ENCODE data around the gene WNK4.

Gene WNK4

DNA sequence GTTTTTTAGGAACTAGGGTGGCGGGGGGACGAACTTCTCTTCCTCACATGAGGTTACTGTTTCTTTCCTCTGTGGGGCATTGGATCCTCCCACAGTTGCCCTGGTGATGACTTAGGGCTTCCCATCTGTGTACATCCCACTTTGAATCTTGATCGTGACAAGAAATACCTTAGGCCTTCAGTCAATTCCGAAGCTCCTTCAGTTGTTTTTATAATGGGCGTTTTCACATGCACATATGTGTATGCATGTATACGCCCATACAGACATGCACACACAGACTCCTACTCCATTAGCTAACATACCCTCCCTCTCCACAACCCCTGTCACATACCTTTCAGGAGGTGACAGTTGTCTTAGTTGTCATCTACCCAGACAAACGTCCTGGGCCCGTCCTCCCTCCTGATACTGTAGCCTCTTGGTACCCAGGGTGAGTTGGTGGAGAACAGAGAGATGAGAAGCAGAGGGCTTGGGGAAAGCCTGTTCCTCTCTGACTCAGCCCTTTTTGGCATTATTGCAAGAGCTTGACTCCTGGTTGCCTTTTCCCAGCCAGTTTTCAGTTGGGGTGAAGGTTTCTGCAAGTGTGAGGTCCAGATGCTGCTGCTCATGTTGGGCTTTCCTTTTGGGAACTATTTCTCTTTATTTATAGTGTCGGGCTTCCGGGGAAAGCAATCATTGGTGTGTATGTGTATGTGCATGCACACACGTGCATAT lies 61.7 kb downstream of the WNK4 start:
- DNase-seq, result no peak

DNA sequence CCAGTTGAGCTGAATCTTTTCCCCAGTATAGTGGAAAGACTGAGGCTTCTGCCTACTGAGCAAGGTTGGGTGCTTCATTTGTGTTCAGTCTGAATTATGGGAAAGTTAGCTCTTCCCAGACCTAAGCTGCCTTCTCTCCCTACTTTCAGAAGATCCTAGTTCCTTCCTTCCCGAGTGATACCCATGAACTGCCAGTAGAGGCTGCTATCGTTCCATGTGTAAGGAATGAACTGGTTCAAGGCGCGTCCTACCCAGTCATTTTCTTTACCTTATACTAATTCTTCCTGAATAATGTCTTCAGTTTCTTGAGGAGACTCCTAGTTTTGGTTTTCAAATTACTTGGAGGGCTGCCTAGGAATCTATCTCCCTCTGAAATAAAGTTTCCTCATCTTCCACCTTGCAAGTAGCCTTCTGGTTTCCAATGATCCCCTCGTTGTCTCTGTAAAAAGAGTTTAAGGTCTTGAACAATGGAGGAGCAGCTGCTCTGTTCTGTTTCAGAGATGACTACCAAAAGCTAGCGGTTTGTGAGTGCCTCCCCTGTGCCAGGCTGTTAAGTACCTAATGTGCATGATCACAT lies 63.0 kb downstream of the WNK4 start:
- DNase-seq, result no peak

DNA sequence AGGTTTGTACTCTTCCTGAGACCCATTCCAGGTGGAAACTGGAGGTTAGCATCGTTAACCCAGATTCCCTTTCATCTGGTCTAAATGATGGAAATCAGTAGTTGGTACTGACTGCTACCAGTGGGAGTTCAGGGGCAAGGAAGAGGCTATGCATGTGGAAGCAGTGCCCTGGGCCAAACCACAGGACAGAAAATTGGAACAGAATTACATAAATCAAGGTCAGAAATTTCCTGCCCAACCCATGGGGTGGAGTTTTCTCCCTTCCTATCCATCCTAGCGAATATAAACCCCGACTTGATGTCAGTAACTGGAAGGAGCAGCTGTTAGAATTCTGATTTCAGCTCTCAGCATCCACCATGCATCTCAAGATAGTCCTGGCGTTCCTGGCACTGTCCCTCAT lies 63.9 kb downstream of the WNK4 start, which contains the start of gene AOC2:
TSS of gene AOC2 (plus strand) at position 310 of the 400 bp plus-strand sequence. CDS start at position 357, 47 bp downstream.
- no peak for DNase-seq

GRCh38 chr17:42844761-42845555 lies 64.5 kb downstream of the WNK4 start:
- no peak for DNase-seq

GRCh38 chr17:42845556-42845917 lies 65.1 kb downstream of the WNK4 start:
- DNase-seq, result no peak

GRCh38 chr17:42845918-42846593 lies 65.6 kb downstream of the WNK4 start:
- peak; percentile 79 for DNase-seq

All from activated CD8-positive, alpha-beta memory T cell treated with anti-CD3 and anti-CD28 coated beads, Interleukin-2, amount 50 U/mL, for 48 hours (primary cell).